ENCODE measurements around the gene ACOX3.

GRCh38 chr4:8372506-8372905 lies 68.0 kb downstream of the ACOX3 start:
- TF ChIP-seq POLR2A (IDR thresholded peaks at IDR 0.05) = no peak
- no peak for TF ChIP-seq CTCF (IDR thresholded peaks at IDR 0.05)
- TF ChIP-seq EP300 (IDR thresholded peaks at IDR 0.05) = no peak
